T-helper 1 cell treated with Interleukin-12 subunit alpha and Interleukin-12 subunit beta and Interleukin-4 antibody, amounts not matched to agents 30 μg/mL and 1 μg/mL, for 36 hours (primary cell): ENCODE data around the gene EYS.

ENCODE experiments used
- H3K27ac Mint-ChIP-seq: one replicate; pipeline ENCODE4 v1.8.0; 2021; ENCODE audit warnings: mild to moderate bottlenecking, mixed read lengths
- H3K27me3 Mint-ChIP-seq: one replicate; pipeline ENCODE4 v1.8.0; 2021; ENCODE audit warnings: low read depth, mixed read lengths
- H3K36me3 Mint-ChIP-seq: one replicate; pipeline ENCODE4 v1.8.0; 2021; ENCODE audit warnings: low read depth, mixed read lengths
- H3K4me1 Mint-ChIP-seq: one replicate; pipeline ENCODE4 v1.8.0; 2021; ENCODE audit warnings: low read depth, mixed read lengths
- H3K4me3 Mint-ChIP-seq: one replicate; pipeline ENCODE4 v1.8.0; 2021; ENCODE audit warnings: mild to moderate bottlenecking, moderate library complexity, mixed read lengths
- H3K9me3 Mint-ChIP-seq: one replicate; pipeline ENCODE4 v1.8.0; 2021; ENCODE audit warnings: mixed read lengths

Gene EYS

GRCh38 chr6:64231928-64232327, 1475.1 kb downstream of the EYS start:
- no peaks in the 10 kb centered on the region for H3K4me1 Mint-ChIP-seq
- H3K27me3 Mint-ChIP-seq = no peaks in the 10 kb centered on the region
- H3K9me3 Mint-ChIP-seq = no peaks in the 10 kb centered on the region
- no peak overlapping the region for H3K4me3 Mint-ChIP-seq
- no peak overlapping the region for H3K27ac Mint-ChIP-seq
- no peaks in the 10 kb centered on the region for H3K36me3 Mint-ChIP-seq

DNA sequence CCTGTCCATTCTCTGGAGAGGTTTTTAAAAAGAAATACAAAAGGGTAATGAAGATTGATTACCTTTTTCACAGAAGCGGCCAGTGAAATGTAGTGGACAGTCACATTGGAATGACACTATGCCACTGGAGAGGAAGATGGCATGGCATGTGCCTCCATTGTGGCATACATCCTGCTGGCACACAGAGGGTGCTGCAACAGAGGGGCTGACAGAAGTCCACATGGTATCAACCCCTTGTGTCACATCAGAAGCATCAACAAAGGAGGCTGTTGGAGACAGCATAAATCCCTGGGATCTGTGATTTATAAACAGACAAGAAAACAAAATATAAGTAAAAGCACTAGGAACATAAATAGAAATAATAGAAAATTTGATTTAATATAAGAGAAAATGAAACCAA, 1476.5 kb downstream of the EYS start:
- Mint-ChIP-seq H3K4me1 (no peaks in the 10 kb centered on the region), H3K27ac (no peak overlapping the region), H3K36me3 (no peaks in the 10 kb centered on the region), H3K4me3 (no peak overlapping the region), H3K27me3 (no peaks in the 10 kb centered on the region), H3K9me3 (no peaks in the 10 kb centered on the region)

DNA sequence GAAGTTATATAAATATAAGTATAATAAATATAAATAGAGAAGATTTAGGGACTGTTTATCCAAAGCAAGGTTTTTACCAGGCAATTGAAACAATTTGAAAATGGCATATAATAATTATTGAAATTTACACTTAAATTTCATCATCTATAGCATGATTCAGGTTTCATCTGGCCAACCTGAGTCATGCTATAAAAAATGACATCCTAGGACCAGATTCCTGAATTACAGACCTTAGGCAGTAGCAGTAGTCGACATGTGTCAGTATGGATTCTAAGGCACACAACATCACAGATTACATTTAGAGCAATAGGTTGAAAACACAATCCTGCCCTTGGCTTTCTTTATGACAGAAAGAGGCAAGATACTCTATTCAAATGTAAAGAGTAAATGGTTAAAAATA, 1479.2 kb downstream of the EYS start:
- Mint-ChIP-seq H3K27ac (no peak overlapping the region), H3K36me3 (no peaks in the 10 kb centered on the region), H3K9me3 (no peaks in the 10 kb centered on the region), H3K27me3 (no peaks in the 10 kb centered on the region), H3K4me3 (no peak overlapping the region), H3K4me1 (no peaks in the 10 kb centered on the region)

- Mint-ChIP-seq H3K27ac (no peak overlapping the region), H3K4me3 (no peak overlapping the region), H3K4me1 (no peaks in the 10 kb centered on the region), H3K36me3 (no peaks in the 10 kb centered on the region), H3K9me3 (no peaks in the 10 kb centered on the region), H3K27me3 (no peaks in the 10 kb centered on the region)
Measured at GRCh38 chr6:64225503-64225902, 1481.5 kb downstream of the EYS start.

DNA sequence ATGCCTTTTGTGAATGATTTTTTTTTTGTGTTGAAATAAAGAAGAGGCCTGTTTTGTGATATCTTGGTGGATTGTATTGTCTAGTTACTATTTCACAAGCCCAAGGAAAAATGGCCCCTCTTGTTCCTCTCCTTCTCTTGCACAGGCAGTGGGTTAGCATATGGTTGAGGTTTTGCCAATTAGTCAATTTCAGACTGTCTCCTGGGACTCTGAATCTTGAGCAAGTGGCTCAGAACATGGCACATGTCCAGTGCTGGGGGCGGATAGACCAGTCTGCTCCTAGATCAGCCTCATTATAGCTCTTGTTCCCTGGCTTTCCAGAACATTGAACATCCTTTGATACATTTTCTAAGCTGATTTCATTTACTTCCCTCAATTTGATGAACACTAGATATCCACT, 1482.2 kb downstream of the EYS start:
- Mint-ChIP-seq H3K9me3 (peaks cover 5% of the 10 kb centered on the region), H3K4me3 (no peak overlapping the region), H3K27me3 (no peaks in the 10 kb centered on the region), H3K27ac (no peak overlapping the region), H3K4me1 (no peaks in the 10 kb centered on the region), H3K36me3 (no peaks in the 10 kb centered on the region)

GRCh38 chr6:64221776-64222175, 1485.2 kb downstream of the EYS start:
- no peaks in the 10 kb centered on the region for H3K4me1 Mint-ChIP-seq
- H3K27me3 Mint-ChIP-seq = no peaks in the 10 kb centered on the region
- H3K36me3 Mint-ChIP-seq = no peaks in the 10 kb centered on the region
- peaks cover 5% of the 10 kb centered on the region for H3K9me3 Mint-ChIP-seq
- H3K27ac Mint-ChIP-seq = no peak overlapping the region
- no peak overlapping the region for H3K4me3 Mint-ChIP-seq

DNA sequence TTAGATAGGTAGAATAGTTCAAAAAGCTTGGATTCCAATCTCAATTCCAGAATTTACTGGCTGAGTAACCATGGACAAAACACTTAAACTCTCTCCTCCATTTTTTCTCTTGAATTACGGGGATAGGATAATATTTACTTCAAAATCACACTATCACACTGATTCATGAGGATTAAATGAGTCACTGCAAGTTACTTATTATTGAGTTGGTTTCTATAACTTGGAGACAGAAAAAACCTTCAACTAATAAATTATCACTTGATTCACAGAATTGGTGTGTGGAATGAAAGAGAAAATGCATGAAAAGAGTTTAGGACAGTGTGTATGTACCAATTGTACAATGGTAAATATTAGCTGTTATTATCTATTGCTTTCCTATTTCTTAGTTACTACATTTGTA, 1486.2 kb downstream of the EYS start:
- Mint-ChIP-seq H3K9me3 (peaks cover 5% of the 10 kb centered on the region), H3K27ac (no peak overlapping the region), H3K36me3 (no peaks in the 10 kb centered on the region), H3K4me3 (no peak overlapping the region), H3K27me3 (no peaks in the 10 kb centered on the region), H3K4me1 (no peaks in the 10 kb centered on the region)

GRCh38 chr6:64217721-64218620, 1489.1 kb downstream of the EYS start:
- H3K9me3 Mint-ChIP-seq = peaks cover 5% of the 10 kb centered on the region
- H3K4me3 Mint-ChIP-seq = no peak overlapping the region

GRCh38 chr6:64214373-64214772, 1492.7 kb downstream of the EYS start:
- Mint-ChIP-seq H3K4me3 (no peak overlapping the region), H3K4me1 (no peaks in the 10 kb centered on the region), H3K27ac (no peak overlapping the region), H3K9me3 (no peaks in the 10 kb centered on the region), H3K36me3 (no peaks in the 10 kb centered on the region), H3K27me3 (no peaks in the 10 kb centered on the region)

More at GRCh38 chr6:64217721-64218620, 1489.1 kb downstream of the EYS start:
- no peaks in the 10 kb centered on the region for H3K4me1 Mint-ChIP-seq
- no peaks in the 10 kb centered on the region for H3K27me3 Mint-ChIP-seq
- H3K27ac Mint-ChIP-seq = no peak overlapping the region
- no peaks in the 10 kb centered on the region for H3K36me3 Mint-ChIP-seq

- H3K27ac Mint-ChIP-seq = no peak overlapping the region
- no peaks in the 10 kb centered on the region for H3K4me1 Mint-ChIP-seq
- H3K36me3 Mint-ChIP-seq = no peaks in the 10 kb centered on the region
- no peaks in the 10 kb centered on the region for H3K9me3 Mint-ChIP-seq
- no peak overlapping the region for H3K4me3 Mint-ChIP-seq
- no peaks in the 10 kb centered on the region for H3K27me3 Mint-ChIP-seq
Measured at GRCh38 chr6:64213697-64214096, 1493.3 kb downstream of the EYS start.

DNA sequence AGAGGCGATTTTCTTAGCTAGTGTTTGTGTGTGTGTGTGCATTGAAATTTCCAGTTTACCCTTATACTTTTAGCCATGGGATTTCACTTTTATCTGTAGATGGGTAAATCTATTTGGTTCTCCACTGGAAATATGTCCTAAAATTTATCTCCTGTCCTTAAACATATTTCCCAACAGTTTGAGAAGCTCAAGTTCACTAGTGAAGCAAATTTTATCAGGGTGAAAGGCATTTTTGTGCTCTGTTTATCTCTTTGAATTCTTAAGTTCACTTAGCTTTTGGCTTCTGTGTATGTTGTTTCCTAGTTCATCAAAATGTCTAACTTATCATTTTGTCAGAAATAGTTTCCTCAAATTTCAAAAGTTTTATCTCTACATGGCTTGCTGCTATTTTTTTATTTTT, 1509.8 kb downstream of the EYS start:
- peaks cover 14% of the 10 kb centered on the region for H3K9me3 Mint-ChIP-seq
- no peaks in the 10 kb centered on the region for H3K4me1 Mint-ChIP-seq
- H3K27me3 Mint-ChIP-seq = no peaks in the 10 kb centered on the region
- no peaks in the 10 kb centered on the region for H3K36me3 Mint-ChIP-seq
- H3K4me3 Mint-ChIP-seq = no peak overlapping the region
- H3K27ac Mint-ChIP-seq = no peak overlapping the region

DNA sequence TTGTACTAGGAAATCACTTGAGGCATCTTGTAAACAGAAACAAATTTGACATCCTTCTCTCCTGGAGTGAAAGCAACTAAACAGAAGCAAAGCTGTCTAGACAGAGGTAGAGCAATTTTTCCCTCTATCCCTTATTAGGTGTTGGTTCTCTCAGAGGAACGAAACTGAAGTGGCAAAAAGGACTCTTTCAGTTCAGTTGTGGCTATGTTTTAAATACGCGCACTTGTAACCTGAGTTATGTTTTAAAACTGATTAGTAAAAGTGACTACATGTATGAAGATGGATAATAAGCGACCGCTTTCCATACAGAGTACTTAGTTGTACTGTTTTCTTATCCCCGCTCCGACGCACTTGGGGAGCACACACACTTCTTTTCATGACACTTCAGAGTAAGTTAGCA, 1520.4 kb downstream of the EYS start:
- no peaks in the 10 kb centered on the region for H3K27me3 Mint-ChIP-seq
- no peaks in the 10 kb centered on the region for H3K36me3 Mint-ChIP-seq
- peaks cover 13% of the 10 kb centered on the region for H3K9me3 Mint-ChIP-seq
- no peak overlapping the region for H3K27ac Mint-ChIP-seq
- no peaks in the 10 kb centered on the region for H3K4me1 Mint-ChIP-seq
- no peak overlapping the region for H3K4me3 Mint-ChIP-seq

DNA sequence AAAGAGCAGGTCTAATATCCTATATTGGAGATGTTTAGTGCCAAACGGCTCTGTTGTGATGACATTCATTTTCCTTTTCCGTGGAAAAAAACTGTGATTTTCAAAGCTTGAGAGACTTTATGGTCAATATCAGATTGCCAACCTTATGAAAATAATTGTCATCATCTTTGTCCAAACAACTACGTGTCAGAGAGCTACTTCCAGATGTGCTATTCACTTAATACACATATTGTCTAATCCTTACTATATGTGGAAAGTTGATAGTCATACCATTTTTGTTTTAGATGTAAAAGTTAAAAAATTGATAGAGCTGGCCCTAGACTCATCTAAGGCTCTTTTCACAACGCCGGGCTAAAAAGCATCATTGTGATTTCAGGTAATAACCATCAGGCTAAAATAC, 1521.4 kb downstream of the EYS start:
- H3K27me3 Mint-ChIP-seq = no peaks in the 10 kb centered on the region
- no peaks in the 10 kb centered on the region for H3K36me3 Mint-ChIP-seq
- no peak overlapping the region for H3K27ac Mint-ChIP-seq
- H3K4me1 Mint-ChIP-seq = no peaks in the 10 kb centered on the region
- no peak overlapping the region for H3K4me3 Mint-ChIP-seq
- peaks cover 10% of the 10 kb centered on the region for H3K9me3 Mint-ChIP-seq

DNA sequence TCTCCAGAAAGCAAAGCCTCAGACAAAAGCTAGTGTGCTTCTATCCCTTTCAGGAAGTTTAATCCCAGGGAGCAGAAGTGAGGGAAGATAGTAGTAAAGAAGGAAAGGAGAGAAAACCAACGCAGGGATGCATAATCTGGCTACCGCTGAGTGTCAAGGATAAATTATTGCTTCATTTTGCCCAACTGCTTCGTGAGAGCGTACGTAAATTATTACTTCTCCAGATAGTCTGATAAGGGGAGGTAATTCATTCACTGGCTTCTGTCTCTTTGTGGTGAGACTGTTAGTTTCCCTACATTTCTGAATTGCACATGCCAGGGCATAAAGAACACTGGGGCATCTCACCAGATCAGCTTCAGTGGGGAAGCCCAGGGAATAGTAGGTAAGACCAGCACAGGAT, 1531.7 kb downstream of the EYS start:
- H3K4me1 Mint-ChIP-seq = no peaks in the 10 kb centered on the region
- no peak overlapping the region for H3K27ac Mint-ChIP-seq
- no peak overlapping the region for H3K4me3 Mint-ChIP-seq
- H3K36me3 Mint-ChIP-seq = no peaks in the 10 kb centered on the region
- no peaks in the 10 kb centered on the region for H3K27me3 Mint-ChIP-seq
- H3K9me3 Mint-ChIP-seq = peaks cover 3% of the 10 kb centered on the region

DNA sequence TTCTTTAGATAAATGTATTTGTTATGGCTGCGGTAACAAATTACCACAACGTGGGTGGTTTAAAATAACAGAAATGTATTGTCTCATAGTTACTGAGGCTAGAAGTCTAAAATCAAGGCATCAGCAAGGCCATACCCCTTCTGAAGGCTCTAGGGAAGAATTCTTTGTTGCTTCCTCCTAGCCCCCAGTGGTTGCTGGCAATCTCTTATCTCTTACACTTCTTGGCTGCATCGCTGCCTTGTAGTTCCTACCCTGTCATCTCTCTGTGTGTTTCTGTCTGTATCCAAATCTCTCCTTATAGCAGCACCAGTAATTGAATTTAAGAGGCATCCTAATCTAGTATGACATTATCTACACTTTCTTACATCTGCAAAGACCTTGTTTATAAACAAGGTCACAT, 1536.7 kb downstream of the EYS start:
- Mint-ChIP-seq H3K27ac (no peak overlapping the region), H3K27me3 (no peaks in the 10 kb centered on the region), H3K9me3 (peaks cover 3% of the 10 kb centered on the region), H3K36me3 (no peaks in the 10 kb centered on the region), H3K4me1 (no peaks in the 10 kb centered on the region), H3K4me3 (no peak overlapping the region)
